HepG2 (cell line): ENCODE data around the gene BIRC7. TPM values are rescaled to one million over a fixed set of nuclear protein-coding genes. Genes with fewer than 3 reads are reported as not detected.
A peak's percentile ranks its signal among the peaks of the same experiment; 100 is the strongest.

Source experiments
- CBFB ChIP-seq: sonication (generic); formaldehyde crosslinking; IDR thresholded peaks from 2 replicates; pipeline ENCODE4 v1.4.0; 2020; ENCODE audit warnings: missing genetic modification reagents
- DPF2 ChIP-seq: sonication (generic); formaldehyde crosslinking; IDR thresholded peaks from 2 replicates; pipeline ENCODE4 v1.4.0; 2020; ENCODE audit warnings: mild to moderate bottlenecking, low read depth, missing genetic modification reagents, borderline replicate concordance
- FOXO1 ChIP-seq: sonication (generic); formaldehyde crosslinking; IDR thresholded peaks from 2 replicates; pipeline ENCODE4 v1.4.0; 2020; ENCODE audit warnings: missing genetic modification reagents
- ISX ChIP-seq: sonication (generic); formaldehyde crosslinking; conservative IDR thresholded peaks from 2 replicates; pipeline ENCODE4 v1.5.0; 2020; ENCODE audit warnings: missing genetic modification reagents
- KAT8 ChIP-seq: IDR thresholded peaks from 2 replicates; pipeline ENCODE4 v1.6.1; 2016; ENCODE audit warnings: missing genetic modification reagents, missing compliant biosample characterization
- RAD51 ChIP-seq: fragments of 450-650 bp; IDR thresholded peaks from 2 replicates; pipeline ENCODE4 v1.6.1; 2016; ENCODE audit warnings: borderline replicate concordance
- REPIN1 ChIP-seq: sonication (generic); formaldehyde crosslinking; IDR thresholded peaks from 2 replicates; pipeline ENCODE4 v1.8.0; 2022; ENCODE audit warnings: missing genetic modification reagents, low read depth, mild to moderate bottlenecking, borderline replicate concordance
- RXRB ChIP-seq: IDR thresholded peaks from 2 replicates; pipeline ENCODE4 v1.6.1; 2016; ENCODE audit warnings: borderline replicate concordance, missing genetic modification reagents, missing compliant biosample characterization
- SIX1 ChIP-seq: sonication (generic); formaldehyde crosslinking; IDR thresholded peaks from 2 replicates; pipeline ENCODE4 v1.4.0; 2020; ENCODE audit warnings: missing genetic modification reagents, borderline replicate concordance
- WIZ ChIP-seq: sonication (generic); formaldehyde crosslinking; IDR thresholded peaks from 2 replicates; pipeline ENCODE4 v1.5.1; 2020; ENCODE audit warnings: mild to moderate bottlenecking, missing genetic modification reagents
- ZBTB1 ChIP-seq: sonication (generic); formaldehyde crosslinking; IDR thresholded peaks from 2 replicates; pipeline ENCODE4 v1.4.0; 2020; ENCODE audit warnings: missing genetic modification reagents, borderline replicate concordance
- ZNF136 ChIP-seq: sonication (generic); formaldehyde crosslinking; IDR thresholded peaks from 2 replicates; pipeline ENCODE4 v1.8.1; 2022; ENCODE audit warnings: low read depth, mild to moderate bottlenecking, moderate library complexity, missing genetic modification reagents
- ZNF282 ChIP-seq: fragments of 450-650 bp; IDR thresholded peaks from 2 replicates; pipeline ENCODE4 v1.6.1; 2018; ENCODE audit not compliant: partially characterized antibody
- ZNF451 ChIP-seq: sonication (generic); formaldehyde crosslinking; IDR thresholded peaks from 2 replicates; pipeline ENCODE4 v1.5.0; 2020; ENCODE audit warnings: mild to moderate bottlenecking, missing genetic modification reagents
- ZNF788 ChIP-seq: sonication (generic); formaldehyde crosslinking; IDR thresholded peaks from 2 replicates; pipeline ENCODE4 v1.5.0; 2020; ENCODE audit warnings: mild to moderate bottlenecking, missing genetic modification reagents, borderline replicate concordance
- ZSCAN25 ChIP-seq: sonication (generic); formaldehyde crosslinking; IDR thresholded peaks from 2 replicates; pipeline ENCODE4 v1.8.0; 2022; ENCODE audit warnings: mild to moderate bottlenecking, missing genetic modification reagents
- polyA plus RNA-seq, 8 experiments: library from polyadenylated mRNA; depleted of rRNA in 3 of 8; stranded (reverse) in 7 of 8; unstranded in 1 of 8; fragments of >200 nt; fragmentation: Illumina TruSeq in 4 of 8; extraction: Trizol in 4 of 8; gene quantifications; 2 replicates each; pipeline versions ENCODE4 v1.2.1 to v1.2.3, GENCODE V29; 2011 to 2016; ENCODE audit warnings: low read depth in 4 of 8, missing spikeins in 1 of 8, mixed read lengths in 1 of 8; ENCODE audit not compliant: insufficient read depth in 1 of 8
- total RNA-seq, 5 experiments: library from RNA; depleted of rRNA; stranded (reverse); fragments of >200 nt; fragmentation: Illumina TruSeq; extraction: Trizol; gene quantifications; 2 replicates each; pipeline ENCODE4 v1.2.3, GENCODE V29; 2016; ENCODE audit warnings: low read depth in 1 of 5
- TF ChIP-seq, protein P1 (sequence below): sonication (generic); formaldehyde crosslinking; IDR thresholded peaks from 2 replicates; pipeline ENCODE4 v1.4.0; 2020; ENCODE audit warnings: low read depth, missing genetic modification reagents
- TF ChIP-seq, protein P2 (sequence below): sonication (generic); formaldehyde crosslinking; IDR thresholded peaks from 2 replicates; pipeline ENCODE4 v1.4.0; 2020; ENCODE audit warnings: mild to moderate bottlenecking, low read depth, missing genetic modification reagents
- TF ChIP-seq, protein P3 (sequence below): sonication (generic); formaldehyde crosslinking; conservative IDR thresholded peaks from 2 replicates; pipeline ENCODE4 v1.8.1; 2023; ENCODE audit warnings: missing genetic modification reagents
- TF ChIP-seq, protein P4 (sequence below): sonication (generic); formaldehyde crosslinking; IDR thresholded peaks from 2 replicates; pipeline ENCODE4 v1.4.0; 2020; ENCODE audit warnings: missing genetic modification reagents, borderline replicate concordance
- TF ChIP-seq, protein P5 (sequence below): sonication (generic); formaldehyde crosslinking; conservative IDR thresholded peaks from 2 replicates; pipeline ENCODE4 v1.5.0; 2020; ENCODE audit warnings: missing genetic modification reagents

The BIRC7 gene
- total and polyA plus RNA-seq, 2 of the 13 experiments (the other 11 are each of a cell fraction or from before 2014, with no cell fraction given): 0.27 to 5.1 TPM

DNA sequence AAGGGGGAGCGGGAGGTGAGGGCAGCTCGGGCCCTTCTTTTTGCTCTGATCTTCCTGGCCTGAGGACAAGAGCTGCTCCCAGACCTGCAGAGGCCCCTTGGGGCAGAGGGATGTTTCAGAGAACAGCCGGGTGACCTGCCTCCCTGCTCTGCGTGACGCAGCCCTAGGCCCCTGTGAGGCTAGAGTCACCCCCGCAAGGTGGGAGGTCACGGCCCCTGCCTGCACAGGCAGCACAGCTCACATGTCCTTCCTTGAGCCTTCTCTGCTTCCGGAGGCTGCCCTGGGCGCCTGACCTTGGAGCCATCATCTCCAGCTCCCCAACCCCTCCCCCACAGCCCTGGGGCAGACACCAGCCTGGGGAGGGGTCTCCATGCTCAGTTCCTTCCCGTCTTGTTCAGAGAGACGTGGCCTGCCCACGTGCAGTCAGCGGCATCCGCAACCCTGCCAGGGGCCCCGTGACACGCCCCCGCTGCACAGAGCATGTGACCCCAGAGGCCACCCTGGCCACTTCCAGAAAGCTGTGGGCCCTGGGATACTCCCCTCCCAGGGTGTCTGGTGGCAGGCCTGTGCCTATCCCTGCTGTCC lies at the start of gene BIRC7 (continued):
- TF ChIP-seq ZBTB1 (CRISPR knock-in tag) (no peak), REPIN1 (CRISPR knock-in tag) (no peak), KAT8 (no peak), ISX (CRISPR knock-in tag) (no peak), WIZ (no peak), ZNF788 (no peak), RXRB (CRISPR knock-in tag) (no peak), ZNF136 (CRISPR knock-in tag) (no peak), ZNF282 (no peak), SIX1 (CRISPR knock-in tag) (no peak), DPF2 (CRISPR knock-in tag) (no peak), FOXO1 (no peak), ZSCAN25 (no peak), ZNF451 (CRISPR knock-in tag) (no peak), RAD51 (no peak), CBFB (CRISPR knock-in tag) (no peak)
- TF ChIP-seq, protein P1, sequence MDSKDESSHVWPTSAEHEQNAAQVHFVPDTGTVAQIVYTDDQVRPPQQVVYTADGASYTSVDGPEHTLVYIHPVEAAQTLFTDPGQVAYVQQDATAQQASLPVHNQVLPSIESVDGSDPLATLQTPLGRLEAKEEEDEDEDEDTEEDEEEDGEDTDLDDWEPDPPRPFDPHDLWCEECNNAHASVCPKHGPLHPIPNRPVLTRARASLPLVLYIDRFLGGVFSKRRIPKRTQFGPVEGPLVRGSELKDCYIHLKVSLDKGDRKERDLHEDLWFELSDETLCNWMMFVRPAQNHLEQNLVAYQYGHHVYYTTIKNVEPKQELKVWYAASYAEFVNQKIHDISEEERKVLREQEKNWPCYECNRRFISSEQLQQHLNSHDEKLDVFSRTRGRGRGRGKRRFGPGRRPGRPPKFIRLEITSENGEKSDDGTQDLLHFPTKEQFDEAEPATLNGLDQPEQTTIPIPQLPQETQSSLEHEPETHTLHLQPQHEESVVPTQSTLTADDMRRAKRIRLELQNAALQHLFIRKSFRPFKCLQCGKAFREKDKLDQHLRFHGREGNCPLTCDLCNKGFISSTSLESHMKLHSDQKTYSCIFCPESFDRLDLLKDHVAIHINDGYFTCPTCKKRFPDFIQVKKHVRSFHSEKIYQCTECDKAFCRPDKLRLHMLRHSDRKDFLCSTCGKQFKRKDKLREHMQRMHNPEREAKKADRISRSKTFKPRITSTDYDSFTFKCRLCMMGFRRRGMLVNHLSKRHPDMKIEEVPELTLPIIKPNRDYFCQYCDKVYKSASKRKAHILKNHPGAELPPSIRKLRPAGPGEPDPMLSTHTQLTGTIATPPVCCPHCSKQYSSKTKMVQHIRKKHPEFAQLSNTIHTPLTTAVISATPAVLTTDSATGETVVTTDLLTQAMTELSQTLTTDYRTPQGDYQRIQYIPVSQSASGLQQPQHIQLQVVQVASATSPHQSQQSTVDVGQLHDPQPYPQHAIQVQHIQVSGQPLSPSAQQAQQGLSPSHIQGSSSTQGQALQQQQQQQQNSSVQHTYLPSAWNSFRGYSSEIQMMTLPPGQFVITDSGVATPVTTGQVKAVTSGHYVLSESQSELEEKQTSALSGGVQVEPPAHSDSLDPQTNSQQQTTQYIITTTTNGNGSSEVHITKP (CRISPR knock-in tag): no peak
- TF ChIP-seq, protein P2, sequence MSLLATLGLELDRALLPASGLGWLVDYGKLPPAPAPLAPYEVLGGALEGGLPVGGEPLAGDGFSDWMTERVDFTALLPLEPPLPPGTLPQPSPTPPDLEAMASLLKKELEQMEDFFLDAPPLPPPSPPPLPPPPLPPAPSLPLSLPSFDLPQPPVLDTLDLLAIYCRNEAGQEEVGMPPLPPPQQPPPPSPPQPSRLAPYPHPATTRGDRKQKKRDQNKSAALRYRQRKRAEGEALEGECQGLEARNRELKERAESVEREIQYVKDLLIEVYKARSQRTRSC (CRISPR knock-in tag): no peak
- TF ChIP-seq, protein P3, sequence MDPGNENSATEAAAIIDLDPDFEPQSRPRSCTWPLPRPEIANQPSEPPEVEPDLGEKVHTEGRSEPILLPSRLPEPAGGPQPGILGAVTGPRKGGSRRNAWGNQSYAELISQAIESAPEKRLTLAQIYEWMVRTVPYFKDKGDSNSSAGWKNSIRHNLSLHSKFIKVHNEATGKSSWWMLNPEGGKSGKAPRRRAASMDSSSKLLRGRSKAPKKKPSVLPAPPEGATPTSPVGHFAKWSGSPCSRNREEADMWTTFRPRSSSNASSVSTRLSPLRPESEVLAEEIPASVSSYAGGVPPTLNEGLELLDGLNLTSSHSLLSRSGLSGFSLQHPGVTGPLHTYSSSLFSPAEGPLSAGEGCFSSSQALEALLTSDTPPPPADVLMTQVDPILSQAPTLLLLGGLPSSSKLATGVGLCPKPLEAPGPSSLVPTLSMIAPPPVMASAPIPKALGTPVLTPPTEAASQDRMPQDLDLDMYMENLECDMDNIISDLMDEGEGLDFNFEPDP (CRISPR knock-in tag): no peak
- TF ChIP-seq, protein P4, sequence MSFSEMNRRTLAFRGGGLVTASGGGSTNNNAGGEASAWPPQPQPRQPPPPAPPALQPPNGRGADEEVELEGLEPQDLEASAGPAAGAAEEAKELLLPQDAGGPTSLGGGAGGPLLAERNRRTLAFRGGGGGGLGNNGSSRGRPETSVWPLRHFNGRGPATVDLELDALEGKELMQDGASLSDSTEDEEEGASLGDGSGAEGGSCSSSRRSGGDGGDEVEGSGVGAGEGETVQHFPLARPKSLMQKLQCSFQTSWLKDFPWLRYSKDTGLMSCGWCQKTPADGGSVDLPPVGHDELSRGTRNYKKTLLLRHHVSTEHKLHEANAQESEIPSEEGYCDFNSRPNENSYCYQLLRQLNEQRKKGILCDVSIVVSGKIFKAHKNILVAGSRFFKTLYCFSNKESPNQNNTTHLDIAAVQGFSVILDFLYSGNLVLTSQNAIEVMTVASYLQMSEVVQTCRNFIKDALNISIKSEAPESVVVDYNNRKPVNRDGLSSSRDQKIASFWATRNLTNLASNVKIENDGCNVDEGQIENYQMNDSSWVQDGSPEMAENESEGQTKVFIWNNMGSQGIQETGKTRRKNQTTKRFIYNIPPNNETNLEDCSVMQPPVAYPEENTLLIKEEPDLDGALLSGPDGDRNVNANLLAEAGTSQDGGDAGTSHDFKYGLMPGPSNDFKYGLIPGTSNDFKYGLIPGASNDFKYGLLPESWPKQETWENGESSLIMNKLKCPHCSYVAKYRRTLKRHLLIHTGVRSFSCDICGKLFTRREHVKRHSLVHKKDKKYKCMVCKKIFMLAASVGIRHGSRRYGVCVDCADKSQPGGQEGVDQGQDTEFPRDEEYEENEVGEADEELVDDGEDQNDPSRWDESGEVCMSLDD (CRISPR knock-in tag): peak; percentile 37; the same call in 1 of the 2 replicates
- TF ChIP-seq, protein P5, sequence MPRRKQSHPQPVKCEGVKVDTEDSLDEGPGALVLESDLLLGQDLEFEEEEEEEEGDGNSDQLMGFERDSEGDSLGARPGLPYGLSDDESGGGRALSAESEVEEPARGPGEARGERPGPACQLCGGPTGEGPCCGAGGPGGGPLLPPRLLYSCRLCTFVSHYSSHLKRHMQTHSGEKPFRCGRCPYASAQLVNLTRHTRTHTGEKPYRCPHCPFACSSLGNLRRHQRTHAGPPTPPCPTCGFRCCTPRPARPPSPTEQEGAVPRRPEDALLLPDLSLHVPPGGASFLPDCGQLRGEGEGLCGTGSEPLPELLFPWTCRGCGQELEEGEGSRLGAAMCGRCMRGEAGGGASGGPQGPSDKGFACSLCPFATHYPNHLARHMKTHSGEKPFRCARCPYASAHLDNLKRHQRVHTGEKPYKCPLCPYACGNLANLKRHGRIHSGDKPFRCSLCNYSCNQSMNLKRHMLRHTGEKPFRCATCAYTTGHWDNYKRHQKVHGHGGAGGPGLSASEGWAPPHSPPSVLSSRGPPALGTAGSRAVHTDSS (CRISPR knock-in tag): no peak
